MM.1S (cell line): ENCODE measurements around the gene OAS2.
A peak's percentile ranks its signal among the peaks of the same experiment; 100 is the strongest.
"Not testable (repeated sequence)": the region's sequence is repeated elsewhere in the genome, so short reads cannot be mapped to it uniquely, and the experiment has no call there.

Experiments
- DNase-seq: peaks from one replicate; pipeline ENCODE4 v3.0.0-alpha.2; 2015
- H2AFZ ChIP-seq: fragments of 300-600 bp; sonication (generic); 2 replicates; pipeline ENCODE4 v1.6.0; 2016; ENCODE audit warnings: antibody characterized with exemption, low read length
- H3F3A ChIP-seq: fragments of 300-600 bp; sonication (generic); 2 replicates; pipeline ENCODE4 v1.6.1; 2016; ENCODE audit warnings: mild to moderate bottlenecking, antibody characterized with exemption, low read length, moderate library complexity, mixed read lengths; ENCODE audit not compliant: insufficient read depth
- H3K27ac ChIP-seq: fragments of 300-600 bp; sonication (generic); 2 replicates; pipeline ENCODE4 v1.5.1; 2016; ENCODE audit warnings: mild to moderate bottlenecking, low read length
- H3K27me3 ChIP-seq: fragments of 300-600 bp; sonication (generic); replicated peaks from 2 replicates; pipeline ENCODE4 v1.6.0; 2016; ENCODE audit warnings: low read length; ENCODE audit not compliant: insufficient read depth
- H3K36me3 ChIP-seq: fragments of 300-600 bp; sonication (generic); replicated peaks from 2 replicates; pipeline ENCODE4 v1.6.1; 2016; ENCODE audit warnings: mild to moderate bottlenecking, low read length, mixed read lengths; ENCODE audit not compliant: insufficient read depth
- H3K4me1 ChIP-seq: fragments of 300-600 bp; sonication (generic); 2 replicates; pipeline ENCODE4 v1.6.1; 2016; ENCODE audit warnings: low read length, mixed read lengths
- H3K4me2 ChIP-seq: fragments of 300-600 bp; sonication (generic); 2 replicates; pipeline ENCODE4 v1.6.0; 2016; ENCODE audit warnings: low read depth, low read length
- H3K4me3 ChIP-seq: fragments of 300-600 bp; sonication (generic); 2 replicates; pipeline ENCODE4 v1.5.1; 2016; ENCODE audit warnings: low read length, mixed read lengths
- H3K79me2 ChIP-seq: fragments of 300-600 bp; sonication (generic); 2 replicates; pipeline ENCODE4 v1.6.1; 2016; ENCODE audit warnings: mixed run types, low read length, mixed read lengths
- H3K9ac ChIP-seq: fragments of 300-600 bp; sonication (generic); 2 replicates; pipeline ENCODE4 v1.6.1; 2016; ENCODE audit warnings: low read length, mixed read lengths
- H3K9me2 ChIP-seq: fragments of 300-600 bp; sonication (generic); replicated peaks from 2 replicates; pipeline ENCODE4 v1.6.1; 2016; ENCODE audit warnings: mild to moderate bottlenecking, low read length, mixed read lengths; ENCODE audit not compliant: insufficient read depth
- H3K9me3 ChIP-seq: fragments of 300-600 bp; sonication (generic); replicated peaks from 2 replicates; pipeline ENCODE4 v1.6.1; 2016; ENCODE audit warnings: mild to moderate bottlenecking, low read length, mixed read lengths; ENCODE audit not compliant: insufficient read depth
- H4K20me1 ChIP-seq: fragments of 300-600 bp; sonication (generic); 2 replicates; pipeline ENCODE4 v1.6.1; 2016; ENCODE audit warnings: mild to moderate bottlenecking, low read length, moderate library complexity, mixed read lengths; ENCODE audit not compliant: insufficient read depth
- EZH2 ChIP-seq: fragments of 300-600 bp; sonication (generic); optimal IDR thresholded peaks from 2 replicates; pipeline ENCODE3; 2017; ENCODE audit warnings: low read depth, mild to moderate bottlenecking, antibody characterized with exemption, low read length, mixed read lengths
- EZH2phosphoT487 ChIP-seq: fragments of 300-600 bp; sonication (generic); IDR thresholded peaks from 2 replicates; pipeline ENCODE4 v1.6.1; 2018; ENCODE audit warnings: antibody characterized with exemption, low read length
- TF ChIP-seq, protein P1 (sequence below): fragments of 300-600 bp; sonication (generic); IDR thresholded peaks from 2 replicates; pipeline ENCODE4 v1.5.1; 2016; ENCODE audit warnings: antibody characterized with exemption, low read length, mixed read lengths

The OAS2 gene

DNA sequence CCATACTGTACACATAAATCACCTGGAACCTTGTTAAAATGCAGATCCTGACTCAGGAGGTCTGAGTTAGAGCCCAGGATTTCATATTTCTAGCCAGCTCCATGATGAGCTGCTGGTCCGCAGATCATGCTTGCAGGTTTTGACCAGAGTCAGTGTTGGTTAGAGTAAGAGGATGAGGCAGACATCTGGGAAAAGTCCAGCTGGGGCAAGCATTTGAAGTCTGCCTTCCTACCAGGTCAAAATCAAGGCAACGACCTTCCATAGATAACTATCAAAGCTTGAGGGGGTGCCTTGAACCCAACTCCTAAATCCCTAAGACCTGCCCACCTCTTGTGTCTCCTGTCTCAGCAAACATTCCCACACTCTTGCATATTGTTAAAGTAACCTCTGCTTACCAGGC, 9.2 kb downstream of the OAS2 start:
- Histone ChIP-seq H3K4me2 (no peak overlapping the region), H3K79me2 (peaks cover 32% of the 10 kb centered on the region)
- no peak for TF ChIP-seq EZH2
- TF ChIP-seq, protein P1, sequence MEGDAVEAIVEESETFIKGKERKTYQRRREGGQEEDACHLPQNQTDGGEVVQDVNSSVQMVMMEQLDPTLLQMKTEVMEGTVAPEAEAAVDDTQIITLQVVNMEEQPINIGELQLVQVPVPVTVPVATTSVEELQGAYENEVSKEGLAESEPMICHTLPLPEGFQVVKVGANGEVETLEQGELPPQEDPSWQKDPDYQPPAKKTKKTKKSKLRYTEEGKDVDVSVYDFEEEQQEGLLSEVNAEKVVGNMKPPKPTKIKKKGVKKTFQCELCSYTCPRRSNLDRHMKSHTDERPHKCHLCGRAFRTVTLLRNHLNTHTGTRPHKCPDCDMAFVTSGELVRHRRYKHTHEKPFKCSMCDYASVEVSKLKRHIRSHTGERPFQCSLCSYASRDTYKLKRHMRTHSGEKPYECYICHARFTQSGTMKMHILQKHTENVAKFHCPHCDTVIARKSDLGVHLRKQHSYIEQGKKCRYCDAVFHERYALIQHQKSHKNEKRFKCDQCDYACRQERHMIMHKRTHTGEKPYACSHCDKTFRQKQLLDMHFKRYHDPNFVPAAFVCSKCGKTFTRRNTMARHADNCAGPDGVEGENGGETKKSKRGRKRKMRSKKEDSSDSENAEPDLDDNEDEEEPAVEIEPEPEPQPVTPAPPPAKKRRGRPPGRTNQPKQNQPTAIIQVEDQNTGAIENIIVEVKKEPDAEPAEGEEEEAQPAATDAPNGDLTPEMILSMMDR, result no peak
- TF ChIP-seq EZH2phosphoT487, result no peak

GRCh38 chr12:112988224-112988623, 9.9 kb downstream of the OAS2 start:
- H3K4me3 ChIP-seq, result no peak overlapping the region
- TF ChIP-seq EZH2phosphoT487, result no peak
- TF ChIP-seq, protein P1, result no peak
- no peaks in the 10 kb centered on the region for H3K27me3 ChIP-seq
- H3K9me3 ChIP-seq, result no peaks in the 10 kb centered on the region
- H3K79me2 ChIP-seq, result peaks cover 28% of the 10 kb centered on the region
- no peaks in the 10 kb centered on the region for H3K9me2 ChIP-seq
- peak; percentile 66 for DNase-seq
- H3K36me3 ChIP-seq, result no peaks in the 10 kb centered on the region
- peaks cover 13% of the 10 kb centered on the region for H3K4me1 ChIP-seq
- no peak overlapping the region for H2AFZ ChIP-seq
- H4K20me1 ChIP-seq, result no peaks in the 10 kb centered on the region
- peak overlapping the region; percentile 56; the same call in 1 of the 2 replicates for H3K27ac ChIP-seq
- H3F3A ChIP-seq, result 0 out of 2 replicates have a peak, but pooled peaks cover 5% of the 10 kb centered on the region
- H3K4me2 ChIP-seq, result no peak overlapping the region
- no peak overlapping the region for H3K9ac ChIP-seq

More for the DNA sequence above, 9.2 kb downstream of the OAS2 start:
- H3K36me3 ChIP-seq, result no peaks in the 10 kb centered on the region
- peaks cover 13% of the 10 kb centered on the region for H3K4me1 ChIP-seq
- H2AFZ ChIP-seq, result no peak overlapping the region
- H3K27ac ChIP-seq, result peak overlapping the region; percentile 56; the same call in 1 of the 2 replicates
- H3K9me3 ChIP-seq, result no peaks in the 10 kb centered on the region
- H3K27me3 ChIP-seq, result no peaks in the 10 kb centered on the region
- no peaks in the 10 kb centered on the region for H4K20me1 ChIP-seq
- no peaks in the 10 kb centered on the region for H3K9me2 ChIP-seq
- H3K9ac ChIP-seq, result no peak overlapping the region
- 0 out of 2 replicates have a peak, but pooled peaks cover 5% of the 10 kb centered on the region for H3F3A ChIP-seq
- DNase-seq, result no peak
- no peak overlapping the region for H3K4me3 ChIP-seq

DNA sequence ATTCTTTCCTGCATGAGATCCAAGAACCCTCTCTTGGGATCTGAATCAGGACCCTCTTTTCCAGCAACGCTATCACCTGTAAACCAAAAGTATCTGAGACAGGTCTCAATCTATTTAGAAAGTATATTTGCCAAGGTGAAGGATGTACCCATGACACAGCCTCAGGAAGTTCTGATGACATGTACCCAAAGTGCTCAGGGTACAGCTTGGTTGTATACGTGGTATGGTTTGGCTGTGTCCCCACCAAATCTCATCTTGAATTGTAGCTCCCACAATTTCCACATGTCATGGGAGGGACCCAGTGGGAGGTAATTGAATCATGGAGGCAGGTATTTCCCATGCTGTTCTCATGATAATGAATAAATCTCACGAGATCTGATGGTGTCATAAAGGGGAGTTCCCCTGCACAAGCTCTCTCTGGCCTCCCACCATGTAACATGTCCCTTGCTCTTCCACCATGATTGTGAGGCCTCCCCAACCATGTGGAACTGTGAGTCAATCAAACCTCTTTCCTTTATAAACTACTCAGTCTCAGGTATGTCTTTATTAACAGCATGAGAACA, 10.6 kb downstream of the OAS2 start:
- H4K20me1 ChIP-seq, DNase-seq, H3K9me2 ChIP-seq, H3K4me3 ChIP-seq, H3K36me3 ChIP-seq, H2AFZ ChIP-seq, H3K9ac ChIP-seq, H3K4me2 ChIP-seq, H3K27me3 ChIP-seq, H3K27ac ChIP-seq, H3F3A ChIP-seq, H3K9me3 ChIP-seq: not testable (repeated sequence)
- Histone ChIP-seq H3K4me1 (peaks cover 13% of the 10 kb centered on the region), H3K79me2 (peaks cover 21% of the 10 kb centered on the region)

DNA sequence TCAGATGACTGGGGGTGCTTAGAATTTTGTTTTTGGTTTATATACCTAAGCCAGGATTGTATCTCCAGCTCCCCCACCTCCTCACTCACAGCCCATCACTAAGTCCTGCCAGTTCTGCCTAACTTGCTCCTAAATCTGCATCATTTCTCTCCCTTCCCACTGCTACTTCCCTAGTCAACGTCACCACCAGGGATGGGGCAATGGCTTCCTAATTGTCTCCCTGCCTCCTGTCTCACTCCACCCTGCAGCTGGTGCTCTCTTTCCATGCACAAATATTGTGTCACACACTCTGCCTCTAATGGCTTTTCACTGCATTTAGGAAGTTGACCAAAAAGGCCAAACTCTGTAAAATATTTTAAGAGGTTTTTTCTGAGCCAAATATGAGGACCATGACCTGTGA, 11.5 kb downstream of the OAS2 start:
- Histone ChIP-seq H3K27me3 (no peaks in the 10 kb centered on the region), H3K4me2 (no peak overlapping the region), H3K9me2 (no peaks in the 10 kb centered on the region), H3K4me3 (no peak overlapping the region), H3F3A (0 out of 2 replicates have a peak, but pooled peaks cover 5% of the 10 kb centered on the region), H3K36me3 (no peaks in the 10 kb centered on the region), H3K9me3 (no peaks in the 10 kb centered on the region), H2AFZ (no peak overlapping the region), H3K4me1 (peaks cover 13% of the 10 kb centered on the region), H3K27ac (no peak overlapping the region), H4K20me1 (no peaks in the 10 kb centered on the region), H3K9ac (no peak overlapping the region), H3K79me2 (peaks cover 14% of the 10 kb centered on the region)
- DNase-seq, result no peak
- no peak for TF ChIP-seq EZH2phosphoT487
- TF ChIP-seq, protein P1, result no peak
- no peak for TF ChIP-seq EZH2
